OCI-LY7 (cell line): ENCODE measurements around the gene METTL25B. TPM values are rescaled to one million over a fixed set of nuclear protein-coding genes. Genes with fewer than 3 reads are reported as not detected.

ENCODE experiments used
- BruUV-seq: library from RNA; stranded (reverse); fragments of 400-500 nt; replicated peaks from 2 replicates; lab custom pipeline; 2021; lab: Mats Ljungman, UMichigan
- CTCF ChIA-PET: fragments of 300-600 bp; sonication (Branson Sonifier 250); formaldehyde crosslinking; loops from one replicate; lab custom pipeline; 2022; ENCODE audit warnings: antibody characterized with exemption; ENCODE audit not compliant: unreplicated experiment; lab: Charles Lee
- POLR2A ChIA-PET: fragments of 300-600 bp; sonication (Branson Sonifier 250); formaldehyde crosslinking; loops from one replicate; lab custom pipeline; 2022; ENCODE audit warnings: antibody characterized with exemption; lab: Charles Lee
- DNase-seq: peaks from one replicate; pipeline ENCODE4 v3.0.0-alpha.2; 2015; ENCODE audit warnings: low spot score
- H2AFZ ChIP-seq: fragments of 200-600 bp; sonication (generic), shearing (Covaris generic); 2 replicates; pipeline ENCODE4 v1.6.1; 2014; ENCODE audit warnings: mild to moderate bottlenecking, antibody characterized with exemption, low read length, moderate library complexity
- H3K27ac ChIP-seq: fragments of 200-600 bp; sonication (generic); 2 replicates; pipeline ENCODE4 v1.5.1; 2014; ENCODE audit warnings: mixed run types, low read depth, mild to moderate bottlenecking, moderate library complexity, low read length, inconsistent platforms; ENCODE audit not compliant: poor library complexity, severe bottlenecking
- H3K36me3 ChIP-seq: fragments of 200-600 bp; sonication (generic); 2 replicates; pipeline ENCODE4 v1.6.1; 2014; ENCODE audit warnings: mild to moderate bottlenecking, antibody characterized with exemption, low read length, moderate library complexity, mixed read lengths; ENCODE audit not compliant: insufficient read depth
- H3K4me1 ChIP-seq: fragments of 200-600 bp; sonication (generic); 2 replicates; pipeline ENCODE4 v1.5.1; 2014; ENCODE audit warnings: mild to moderate bottlenecking, low read length; ENCODE audit not compliant: insufficient read depth, poor library complexity, severe bottlenecking
- H3K4me2 ChIP-seq: fragments of 200-600 bp; sonication (generic); 2 replicates; pipeline ENCODE4 v1.6.1; 2014; ENCODE audit warnings: mild to moderate bottlenecking, low read length
- H3K4me3 ChIP-seq: fragments of 200-600 bp; sonication (generic); 2 replicates; pipeline ENCODE4 v1.5.1; 2014; ENCODE audit warnings: mild to moderate bottlenecking, low read depth, low read length; ENCODE audit not compliant: poor library complexity, severe bottlenecking
- H3K79me2 ChIP-seq: fragments of 200-600 bp; sonication (generic); 2 replicates; pipeline ENCODE4 v1.6.1; 2016; ENCODE audit warnings: low read depth, mild to moderate bottlenecking, low read length, moderate library complexity, mixed read lengths; ENCODE audit not compliant: insufficient read depth
- H3K9me2 ChIP-seq: fragments of 200-600 bp; sonication (generic); 2 replicates; pipeline ENCODE4 v1.6.1; 2016; ENCODE audit warnings: mild to moderate bottlenecking, low read length, mixed read lengths; ENCODE audit not compliant: insufficient read depth
- H3K9me3 ChIP-seq: fragments of 200-600 bp; sonication (generic); 2 replicates; pipeline ENCODE4 v1.6.1; 2014; ENCODE audit warnings: mild to moderate bottlenecking, mixed run types, low read length, mixed read lengths
- H4K20me1 ChIP-seq: fragments of 200-600 bp; sonication (generic); 2 replicates; pipeline ENCODE4 v1.6.1; 2014; ENCODE audit warnings: mild to moderate bottlenecking, antibody characterized with exemption, low read length, moderate library complexity, mixed read lengths; ENCODE audit not compliant: insufficient read depth
- CTCF ChIP-seq: fragments of 200-600 bp; sonication (generic); conservative IDR thresholded peaks from 2 replicates; pipeline ENCODE4 v1.5.1; 2014; ENCODE audit warnings: mild to moderate bottlenecking, antibody characterized with exemption, low read length, moderate library complexity, mixed read lengths
- EZH2phosphoT487 ChIP-seq: fragments of 200-600 bp; sonication (generic); IDR thresholded peaks from 2 replicates; pipeline ENCODE4 v1.6.1; 2018; ENCODE audit warnings: low read depth, borderline replicate concordance, mild to moderate bottlenecking, mixed run types, antibody characterized with exemption, low read length, moderate library complexity, mixed read lengths
- intact Hi-C: fragments of 100-400 bp; cut with micrococcal nuclease; formaldehyde crosslinking; loops from one replicate; pipeline ENCODE4 v1.10.0; 2022; ENCODE audit not compliant: unreplicated experiment
- total RNA-seq, 2 experiments: library from RNA; depleted of rRNA in 1 of 2; stranded (reverse); fragments of >200 nt in 1 of 2; shearing (Covaris generic) in 1 of 2; gene quantifications; 2 replicates each; pipeline ENCODE4 v1.2.3, GENCODE V29; 2014 to 2022

The METTL25B gene
- total RNA-seq, 2 experiments from 2014 or later, result 24.7 to 45.6 TPM

- intact Hi-C loops, result loop anchor here (10.0 kb wide), 1 partner anchor 113 kb away; no protein-coding TSS in a partner anchor
- TF ChIP-seq EZH2phosphoT487, result no peak
- no peak for TF ChIP-seq CTCF
- no TSS peak for BruUV-seq
These were observed 46.9 kb upstream of the METTL25B start for GRCh38 chr1:156681196-156681960.

DNA sequence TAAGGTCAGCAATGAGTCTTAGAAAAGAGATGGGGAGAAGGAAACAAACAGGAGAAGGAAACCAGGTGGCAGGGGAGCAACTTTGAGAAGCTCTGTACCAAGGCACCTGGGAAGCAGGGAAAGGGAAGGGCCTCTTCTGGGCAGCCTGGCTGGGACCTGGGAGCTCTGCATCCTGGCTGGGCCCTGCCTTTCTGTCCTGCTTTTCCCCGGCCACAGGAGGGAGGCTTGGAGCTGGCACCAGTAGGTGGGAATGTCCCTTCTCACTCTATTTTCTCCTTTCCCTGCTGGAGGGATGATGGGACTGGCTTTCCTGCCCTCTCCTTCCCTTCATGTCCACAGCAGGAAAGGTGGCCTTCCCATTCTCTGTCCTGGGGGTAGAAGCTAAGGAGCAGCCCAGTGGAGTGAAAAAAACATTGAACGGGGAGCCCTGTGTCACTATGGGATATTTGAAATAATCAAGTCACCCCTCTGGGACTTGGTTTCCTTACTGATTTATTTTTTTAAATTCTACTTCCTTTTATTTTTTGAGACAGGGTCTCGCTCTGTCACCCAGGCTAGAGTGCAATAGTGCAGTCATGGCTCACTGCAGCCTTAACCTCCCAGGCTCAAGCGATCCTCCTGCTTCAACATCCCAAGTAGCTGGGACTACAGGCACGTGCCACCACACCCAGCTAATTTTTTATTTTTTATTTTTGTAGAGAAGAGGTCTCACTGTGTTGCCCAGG lies 45.9 kb upstream of the METTL25B start:
- H3K79me2 ChIP-seq, result no peaks in the 10 kb centered on the region
- DNase-seq, result no peak
- H4K20me1 ChIP-seq, result no peaks in the 10 kb centered on the region
- H3K4me1 ChIP-seq, result no peaks in the 10 kb centered on the region
- no TSS peak for BruUV-seq
- H3K4me2 ChIP-seq, result no peak overlapping the region
- CTCF ChIA-PET, result interaction anchor here (0.5 to 1.1 kb wide), 4 partner anchors 9 to 472 kb away, joined by 3 to 4 read pairs (median 4); no protein-coding TSS in a partner anchor
- no peak overlapping the region for H3K4me3 ChIP-seq
- TF ChIP-seq EZH2phosphoT487, result no peak
- no peak for TF ChIP-seq CTCF
- intact Hi-C loops, result loop anchor here (10.0 kb wide), 1 partner anchor 112 kb away; no protein-coding TSS in a partner anchor
- no peaks in the 10 kb centered on the region for H3K9me2 ChIP-seq
- no peak overlapping the region for H2AFZ ChIP-seq
- no peaks in the 10 kb centered on the region for H3K36me3 ChIP-seq
- no peaks in the 10 kb centered on the region for H3K9me3 ChIP-seq
- POLR2A ChIA-PET, result no interaction called here
- H3K27ac ChIP-seq, result no peak overlapping the region

More at GRCh38 chr1:156681196-156681960, 46.9 kb upstream of the METTL25B start:
- no peaks in the 10 kb centered on the region for H4K20me1 ChIP-seq
- no peak overlapping the region for H3K4me2 ChIP-seq
- no peaks in the 10 kb centered on the region for H3K36me3 ChIP-seq
- H3K4me1 ChIP-seq, result no peaks in the 10 kb centered on the region
- no peak overlapping the region for H3K27ac ChIP-seq
- H3K9me2 ChIP-seq, result no peaks in the 10 kb centered on the region
- no peaks in the 10 kb centered on the region for H3K79me2 ChIP-seq
- no peak for DNase-seq
- H2AFZ ChIP-seq, result no peak overlapping the region
- ChIA-PET CTCF (interaction anchor here (0.5 to 1.1 kb wide), 2 partner anchors 24 to 31 kb away, joined by 3 to 4 read pairs; no protein-coding TSS in a partner anchor), POLR2A (no interaction called here)
- H3K4me3 ChIP-seq, result no peak overlapping the region
- H3K9me3 ChIP-seq, result no peaks in the 10 kb centered on the region
